Neural cell (in vitro differentiated cells): ENCODE measurements around the gene HLA-DQB2.

Experiments
- EP300 ChIP-seq: fragments of 450-650 bp; conservative IDR thresholded peaks from 2 replicates; pipeline ENCODE4 v1.6.1; 2014; ENCODE audit warnings: antibody characterized with exemption, mild to moderate bottlenecking, moderate library complexity; ENCODE audit not compliant: poor library complexity, severe bottlenecking
- EZH2 ChIP-seq: fragments of 200-600, 300-800 bp; shearing (Covaris generic), sonication (generic); IDR thresholded peaks from 2 replicates; pipeline ENCODE4 v1.6.1; 2014; ENCODE audit warnings: antibody characterized with exemption, low read length, borderline replicate concordance, mild to moderate bottlenecking; ENCODE audit not compliant: insufficient read depth, poor library complexity, severe bottlenecking
- REST ChIP-seq: IDR thresholded peaks from 2 replicates; pipeline ENCODE4 v1.6.1; 2012; ENCODE audit warnings: borderline replicate concordance
- TF ChIP-seq, protein P1 (sequence below): fragments of 450-650 bp; IDR thresholded peaks from 2 replicates; pipeline ENCODE4 v1.5.1; 2014; ENCODE audit warnings: antibody characterized with exemption, mild to moderate bottlenecking, moderate library complexity; ENCODE audit not compliant: poor library complexity, severe bottlenecking

DNA sequence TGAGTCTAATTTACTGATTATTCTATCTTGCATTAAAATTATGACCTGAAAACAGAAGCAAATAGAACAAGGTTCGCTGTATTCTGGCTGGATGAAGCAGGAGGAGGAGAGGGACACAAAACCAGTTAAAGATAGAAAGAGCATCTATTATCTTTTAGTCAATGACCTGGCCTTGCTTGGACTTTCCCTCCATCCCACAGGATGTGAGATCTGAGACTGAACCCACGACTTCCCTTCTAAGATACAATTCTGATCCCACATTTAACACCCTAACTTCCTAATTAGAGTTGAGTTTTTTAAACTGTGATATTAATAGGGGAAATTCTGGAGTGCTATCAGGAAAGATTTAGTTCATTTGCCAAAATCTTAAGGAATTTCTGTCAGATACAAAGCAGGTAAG lies 25.2 kb downstream of the HLA-DQB2 start:
- TF ChIP-seq, protein P1, sequence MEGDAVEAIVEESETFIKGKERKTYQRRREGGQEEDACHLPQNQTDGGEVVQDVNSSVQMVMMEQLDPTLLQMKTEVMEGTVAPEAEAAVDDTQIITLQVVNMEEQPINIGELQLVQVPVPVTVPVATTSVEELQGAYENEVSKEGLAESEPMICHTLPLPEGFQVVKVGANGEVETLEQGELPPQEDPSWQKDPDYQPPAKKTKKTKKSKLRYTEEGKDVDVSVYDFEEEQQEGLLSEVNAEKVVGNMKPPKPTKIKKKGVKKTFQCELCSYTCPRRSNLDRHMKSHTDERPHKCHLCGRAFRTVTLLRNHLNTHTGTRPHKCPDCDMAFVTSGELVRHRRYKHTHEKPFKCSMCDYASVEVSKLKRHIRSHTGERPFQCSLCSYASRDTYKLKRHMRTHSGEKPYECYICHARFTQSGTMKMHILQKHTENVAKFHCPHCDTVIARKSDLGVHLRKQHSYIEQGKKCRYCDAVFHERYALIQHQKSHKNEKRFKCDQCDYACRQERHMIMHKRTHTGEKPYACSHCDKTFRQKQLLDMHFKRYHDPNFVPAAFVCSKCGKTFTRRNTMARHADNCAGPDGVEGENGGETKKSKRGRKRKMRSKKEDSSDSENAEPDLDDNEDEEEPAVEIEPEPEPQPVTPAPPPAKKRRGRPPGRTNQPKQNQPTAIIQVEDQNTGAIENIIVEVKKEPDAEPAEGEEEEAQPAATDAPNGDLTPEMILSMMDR = no peak
- TF ChIP-seq EP300 (no peak), REST (no peak), EZH2 (no peak)
